AG08395 (cell line): Measurements from ENCODE around the gene LAMB3.

Experiments
- DNase-seq: peaks from one replicate; pipeline ENCODE4 v3.0.0; 2012; ENCODE audit warnings: mixed read lengths, low spot score

LAMB3 gene

DNA sequence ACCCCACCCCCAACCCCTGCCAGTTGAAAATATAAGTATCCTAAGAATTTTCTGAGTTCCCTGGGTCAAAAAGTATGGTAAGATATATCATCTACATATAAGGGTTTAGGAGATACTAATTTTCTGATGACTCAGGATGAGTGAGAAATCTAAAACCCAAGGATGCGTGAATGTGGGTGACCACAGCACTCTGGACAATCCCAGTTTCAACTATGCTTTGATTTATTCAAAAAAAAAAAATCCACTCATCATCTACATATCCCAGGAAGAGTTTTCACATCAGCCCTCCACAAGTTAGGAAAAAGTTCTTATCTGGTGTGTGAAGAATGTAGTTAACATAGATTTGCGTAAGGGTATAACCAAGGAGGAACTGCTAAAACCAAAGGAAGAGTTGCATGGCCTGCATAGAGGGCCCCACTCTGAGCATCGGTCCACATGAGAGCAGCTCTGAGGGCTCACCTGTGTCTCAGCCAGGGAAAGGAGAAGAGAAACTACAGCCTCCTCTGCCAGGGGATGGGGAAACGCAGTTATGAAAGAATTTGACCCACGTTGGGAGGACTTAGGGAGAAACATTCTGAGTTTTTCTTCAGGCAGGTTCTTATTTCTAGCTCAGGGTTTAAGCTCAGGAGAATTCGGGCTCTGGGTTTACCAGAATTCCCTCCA is 18.8 kb downstream of the LAMB3 start:
- peak; percentile 38 for DNase-seq

DNA sequence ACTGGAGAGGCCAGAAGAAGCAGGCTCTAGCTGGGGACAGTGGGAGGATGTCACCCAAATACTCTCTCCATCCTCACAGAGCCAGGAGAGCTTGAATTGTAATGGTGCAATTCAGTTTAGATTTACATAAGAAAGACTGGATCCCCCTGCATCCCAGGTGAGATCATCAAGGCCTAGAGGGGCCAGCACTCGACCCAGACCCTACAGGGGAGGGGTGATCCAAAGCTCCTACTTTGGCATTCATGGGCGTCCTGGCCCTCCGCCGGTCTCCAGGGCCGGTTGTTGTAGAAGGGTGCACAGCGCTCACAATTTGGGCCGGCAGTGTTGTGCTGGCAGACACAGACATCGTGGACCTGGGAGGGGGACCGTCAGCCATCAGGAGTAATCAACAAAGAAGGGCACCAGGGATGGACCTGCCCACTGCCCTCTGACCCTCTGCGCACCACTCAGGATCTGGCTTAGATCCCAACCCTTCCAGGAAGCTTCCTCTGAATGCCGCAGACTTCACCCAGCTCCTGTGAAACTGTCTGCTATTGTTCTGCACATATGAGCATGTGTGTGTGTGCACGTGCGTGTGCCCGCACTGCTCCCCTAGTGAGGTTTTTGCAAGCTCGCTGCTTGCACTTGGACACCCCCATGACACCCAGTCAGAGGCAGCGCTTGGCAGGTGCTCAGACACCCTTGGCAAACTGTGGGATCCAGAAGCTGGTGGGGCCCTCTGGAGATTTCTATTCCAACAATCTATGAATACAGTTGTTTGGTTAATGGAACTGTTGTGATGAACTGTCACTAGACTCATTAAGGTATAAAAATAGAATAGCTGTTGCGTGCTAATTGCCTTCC is 21.6 kb downstream of the LAMB3 start:
- no peak for DNase-seq

DNA sequence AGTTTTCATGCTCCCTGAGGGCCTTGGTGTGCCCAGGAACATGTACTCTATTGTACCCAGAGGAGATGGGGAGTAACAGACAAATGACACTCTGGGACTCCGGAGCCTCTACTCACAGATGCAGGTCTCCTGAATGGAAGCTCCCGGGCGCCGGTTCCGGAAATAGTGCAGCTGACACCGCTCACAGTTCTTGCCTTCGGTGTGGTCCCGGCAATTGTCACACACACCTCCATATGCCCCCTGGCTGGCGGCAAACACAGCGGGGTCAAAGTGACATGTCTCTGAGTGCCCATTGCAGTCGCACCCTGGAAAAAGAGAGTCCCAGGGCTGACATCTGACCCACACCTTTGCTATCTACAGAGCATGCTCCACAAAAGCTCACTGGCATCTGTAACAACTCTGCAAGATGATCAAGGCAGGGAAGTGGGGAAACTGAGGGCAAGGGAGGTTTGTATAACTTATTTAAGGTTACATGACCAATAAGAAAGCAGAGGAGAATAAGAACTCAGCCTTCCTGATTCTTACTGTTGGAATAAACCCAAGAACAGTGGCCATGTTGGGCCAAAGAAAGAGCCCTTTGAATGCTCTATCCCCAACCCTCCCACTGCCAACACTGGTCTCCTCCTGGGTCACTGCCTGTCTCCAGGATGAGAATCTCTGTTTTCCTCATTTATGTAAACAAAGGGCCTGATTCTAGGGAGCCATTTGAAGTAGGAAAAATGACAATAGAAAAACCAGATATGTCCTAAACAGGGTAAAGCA is 22.4 kb downstream of the LAMB3 start:
- no peak for DNase-seq

DNA sequence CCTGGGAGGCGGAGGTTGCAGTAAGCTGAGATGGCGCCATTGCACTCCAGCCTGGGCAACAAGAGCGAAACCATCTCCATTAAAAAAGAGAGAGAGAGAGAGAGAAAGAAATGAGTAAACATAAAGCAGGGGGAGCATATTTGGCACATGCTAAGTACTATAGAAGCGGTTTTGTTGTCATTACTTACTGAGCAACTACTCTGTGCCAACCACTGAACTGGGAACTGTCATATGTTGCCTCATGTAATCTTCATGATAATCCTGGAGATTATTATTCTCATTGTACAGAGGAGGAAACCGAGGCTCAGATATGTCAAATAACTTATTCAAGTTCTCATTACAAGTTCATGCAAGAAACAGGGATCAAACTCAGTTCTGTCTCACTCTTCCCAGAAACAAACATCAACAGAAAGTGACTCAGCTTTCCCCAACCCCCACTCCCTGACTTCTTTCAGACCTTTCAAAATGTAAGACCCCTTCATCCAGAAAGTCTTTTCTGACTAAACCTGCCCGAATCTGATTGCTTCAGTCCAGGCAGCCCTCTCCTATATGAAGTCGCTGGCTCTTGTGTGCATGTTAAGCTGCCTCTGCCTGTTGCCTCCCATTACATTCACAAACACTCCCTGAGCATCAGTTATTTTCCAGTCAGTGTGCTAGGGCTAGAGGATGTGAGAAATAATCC is 23.5 kb downstream of the LAMB3 start:
- no peak for DNase-seq

DNA sequence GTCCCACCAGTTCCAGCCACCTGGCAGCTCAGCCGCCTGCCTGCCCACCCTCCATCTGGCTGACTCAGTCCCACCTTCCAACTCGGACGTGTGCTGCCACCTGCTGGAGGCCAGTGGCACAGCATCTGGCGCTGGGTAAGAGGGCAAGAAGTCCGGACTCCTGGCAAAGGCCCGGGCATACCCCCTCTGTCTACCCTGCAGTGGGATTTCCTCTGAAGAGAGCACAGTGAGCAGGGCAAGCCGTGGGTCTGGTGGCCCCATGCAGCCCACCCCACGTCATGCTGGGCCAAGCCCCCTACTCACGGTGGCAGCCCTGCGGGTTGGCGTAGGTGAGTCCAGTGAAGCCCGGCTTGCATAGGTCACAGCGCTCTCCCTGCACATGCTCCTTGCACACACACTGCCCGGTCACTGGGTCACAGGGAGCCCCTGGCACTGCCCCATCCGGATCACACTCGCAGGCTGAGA is 24.5 kb downstream of the LAMB3 start:
- DNase-seq, result peak; percentile 68

DNA sequence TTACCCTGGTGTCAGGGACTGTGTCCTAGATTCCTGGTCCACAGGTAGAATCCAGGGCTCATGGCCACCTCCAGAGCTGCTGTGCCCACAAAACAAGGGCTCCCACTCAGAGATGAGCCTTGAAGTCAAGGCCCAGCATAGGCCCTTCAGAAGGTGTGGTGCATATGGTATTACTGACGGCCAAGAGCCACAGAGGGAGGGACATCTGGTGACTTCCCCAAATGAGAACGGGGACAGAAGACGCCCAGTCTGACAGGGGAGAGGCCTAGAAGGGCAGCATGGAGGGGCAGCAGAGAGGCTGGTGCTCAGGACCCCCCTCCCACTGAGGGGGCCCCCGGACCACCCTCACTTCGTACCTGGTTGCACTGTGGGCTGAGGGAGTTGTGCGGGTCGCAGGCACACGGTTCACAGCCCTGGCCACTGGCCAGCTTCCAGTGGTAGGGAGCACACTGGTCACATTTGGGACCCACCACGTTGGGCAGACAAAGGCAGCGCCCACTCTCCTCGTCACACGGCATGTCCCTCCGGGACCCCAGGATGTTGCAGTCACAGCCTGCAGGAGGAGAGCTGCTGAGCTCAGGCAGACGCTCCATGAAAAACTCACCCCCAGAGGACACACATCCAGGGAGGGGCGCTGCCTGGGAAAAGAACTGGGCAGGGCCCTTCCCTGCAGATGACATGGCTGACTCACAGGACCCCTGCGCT is 25.0 kb downstream of the LAMB3 start:
- DNase-seq, result no peak

DNA sequence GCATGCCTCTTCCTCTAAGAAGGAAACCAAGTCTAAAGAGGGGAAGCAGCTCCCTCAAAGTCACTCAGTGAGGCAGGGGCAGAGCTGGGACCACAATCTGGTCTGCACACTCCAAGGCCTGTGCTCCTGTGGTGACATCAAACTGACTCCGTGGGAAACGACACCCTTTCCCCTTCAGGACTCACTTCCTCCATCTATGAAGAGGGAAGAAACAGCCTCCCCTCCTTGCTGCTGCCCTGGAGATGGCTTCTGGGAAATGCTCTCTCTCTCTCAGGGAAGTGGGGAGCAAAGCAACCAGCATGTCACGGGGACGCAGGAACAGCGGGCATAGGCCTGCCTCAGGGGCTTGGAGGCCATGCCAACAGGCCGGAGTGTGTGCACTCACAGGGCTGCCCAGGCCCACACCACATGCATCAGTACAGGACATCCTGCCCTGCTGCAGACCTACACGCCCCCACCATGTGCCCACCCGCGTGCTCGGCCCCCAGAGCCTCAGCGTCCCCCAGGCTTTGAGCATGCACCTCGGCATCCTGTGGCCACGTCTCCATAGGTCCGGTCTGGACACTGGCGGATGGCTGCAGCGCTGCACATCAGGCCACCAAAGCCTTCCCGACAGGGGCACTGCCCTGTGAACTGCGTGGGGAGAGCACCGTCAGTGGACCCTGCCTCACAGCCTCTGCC is 25.7 kb downstream of the LAMB3 start:
- DNase-seq, result no peak

DNA sequence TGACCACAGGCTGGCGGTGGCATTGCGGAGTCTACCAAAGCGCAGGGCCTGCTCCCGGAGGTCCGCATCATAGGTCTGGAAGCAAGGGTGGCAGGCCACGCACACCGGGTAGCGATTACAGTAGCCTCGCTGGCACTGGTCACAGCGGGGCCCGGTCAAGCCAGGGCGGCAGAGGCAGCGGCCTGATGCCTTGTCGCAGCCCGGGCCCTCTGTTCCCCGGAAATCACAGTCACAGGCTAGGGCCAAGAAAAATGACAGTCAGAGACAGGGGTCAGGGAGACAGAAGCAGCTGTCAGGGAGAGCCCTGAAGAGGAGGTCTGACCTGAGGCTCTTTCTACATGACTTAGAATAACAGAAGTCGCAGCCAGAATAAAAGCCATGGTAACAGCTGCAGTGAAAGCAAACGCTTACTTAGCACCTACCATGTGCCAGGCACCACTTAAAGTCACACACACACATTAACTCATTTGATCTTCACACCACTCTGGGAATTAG is 26.4 kb downstream of the LAMB3 start:
- no peak for DNase-seq

DNA sequence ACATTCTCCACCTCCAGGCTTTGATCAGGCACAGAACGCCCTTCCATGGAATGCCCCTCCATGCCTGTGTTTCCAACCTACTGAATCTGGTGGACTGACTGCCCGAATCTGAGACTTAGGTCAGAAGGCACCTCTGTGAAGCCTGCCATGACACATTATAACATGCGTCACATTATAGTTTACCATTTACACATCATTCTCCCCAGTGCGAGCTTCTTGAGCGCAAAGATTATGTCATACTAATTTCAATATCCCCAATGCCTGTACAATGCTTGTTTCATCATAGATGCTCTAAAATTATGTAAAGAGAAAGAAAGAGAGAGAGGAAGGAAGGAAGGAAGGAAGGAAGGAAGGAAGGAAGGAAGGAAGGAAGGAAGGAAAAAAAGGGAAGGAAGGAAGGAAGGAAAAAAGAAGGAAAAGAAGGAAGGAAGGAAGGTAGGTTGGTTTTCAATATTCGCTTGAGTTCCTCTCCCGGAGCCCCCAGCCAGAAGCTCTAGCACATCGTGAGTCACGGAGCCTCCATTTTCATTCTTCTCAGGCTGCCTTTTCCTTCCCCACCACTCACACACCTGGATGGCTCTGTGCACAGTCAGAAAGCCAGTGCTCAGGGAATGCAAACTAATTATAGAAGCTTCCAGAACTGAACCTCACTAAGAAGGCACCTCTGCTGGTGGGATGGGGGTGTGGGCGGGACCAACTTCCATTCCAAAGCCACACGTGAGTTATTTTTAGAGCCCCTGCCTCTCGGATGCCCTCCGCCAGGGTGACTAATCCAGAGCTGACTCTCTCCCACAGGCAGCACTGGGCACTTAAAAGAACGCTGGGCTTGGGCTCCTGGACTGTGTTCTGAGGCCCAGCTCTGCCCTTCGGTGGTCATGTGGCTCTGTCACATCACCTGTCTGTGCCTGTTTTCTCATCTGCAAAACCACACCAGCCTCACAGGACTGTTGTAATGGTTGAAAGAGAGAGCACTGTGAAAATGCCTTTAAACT is 27.4 kb downstream of the LAMB3 start:
- DNase-seq, result no peak

DNA sequence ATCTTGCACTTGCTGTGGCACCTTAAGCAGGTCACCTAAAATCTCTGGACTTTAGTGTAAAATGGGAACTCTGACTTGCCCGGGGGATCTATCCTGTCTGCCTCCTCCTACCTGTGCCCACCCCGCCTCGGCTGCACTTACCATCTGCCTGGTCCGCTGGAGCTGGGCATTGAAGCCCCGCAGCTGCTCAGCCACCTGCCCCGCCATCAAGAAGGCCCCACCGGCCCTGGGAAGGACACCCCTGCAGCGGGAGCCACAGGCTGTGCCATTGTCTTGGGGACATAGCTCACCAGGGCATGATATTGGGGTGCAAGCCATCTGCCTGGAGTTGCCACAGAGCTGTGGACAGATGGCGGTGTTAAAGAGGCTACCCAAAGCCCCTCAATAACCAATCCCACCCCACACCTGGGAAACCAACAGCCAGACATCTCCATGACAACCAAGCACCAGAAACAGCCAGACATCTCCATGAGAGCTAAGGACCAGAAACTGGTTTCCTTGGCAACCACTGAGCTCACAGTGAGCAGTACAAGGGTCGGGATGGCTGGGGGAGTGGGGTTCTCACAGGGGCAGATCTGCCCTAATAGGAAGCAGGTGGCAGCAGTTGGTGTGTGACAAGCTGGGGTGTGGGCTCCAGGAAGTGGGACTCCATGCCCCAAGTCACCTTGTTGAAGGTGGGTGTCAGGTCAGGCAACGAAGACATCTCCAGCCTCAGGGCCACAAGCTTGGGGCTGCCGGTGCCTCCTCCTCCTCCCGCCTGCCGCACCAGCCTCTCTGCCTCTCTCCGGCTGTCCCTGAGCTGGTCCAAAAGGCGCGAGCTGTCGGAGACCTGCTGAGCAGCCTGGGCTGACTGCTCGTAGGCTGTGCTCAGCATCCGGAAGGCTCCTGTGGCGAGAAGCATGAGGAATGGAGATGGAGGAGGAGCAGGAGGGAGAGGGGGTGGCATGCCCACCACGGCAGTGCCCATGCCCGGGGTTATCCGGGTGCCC is 29.1 kb downstream of the LAMB3 start:
- no peak for DNase-seq

DNA sequence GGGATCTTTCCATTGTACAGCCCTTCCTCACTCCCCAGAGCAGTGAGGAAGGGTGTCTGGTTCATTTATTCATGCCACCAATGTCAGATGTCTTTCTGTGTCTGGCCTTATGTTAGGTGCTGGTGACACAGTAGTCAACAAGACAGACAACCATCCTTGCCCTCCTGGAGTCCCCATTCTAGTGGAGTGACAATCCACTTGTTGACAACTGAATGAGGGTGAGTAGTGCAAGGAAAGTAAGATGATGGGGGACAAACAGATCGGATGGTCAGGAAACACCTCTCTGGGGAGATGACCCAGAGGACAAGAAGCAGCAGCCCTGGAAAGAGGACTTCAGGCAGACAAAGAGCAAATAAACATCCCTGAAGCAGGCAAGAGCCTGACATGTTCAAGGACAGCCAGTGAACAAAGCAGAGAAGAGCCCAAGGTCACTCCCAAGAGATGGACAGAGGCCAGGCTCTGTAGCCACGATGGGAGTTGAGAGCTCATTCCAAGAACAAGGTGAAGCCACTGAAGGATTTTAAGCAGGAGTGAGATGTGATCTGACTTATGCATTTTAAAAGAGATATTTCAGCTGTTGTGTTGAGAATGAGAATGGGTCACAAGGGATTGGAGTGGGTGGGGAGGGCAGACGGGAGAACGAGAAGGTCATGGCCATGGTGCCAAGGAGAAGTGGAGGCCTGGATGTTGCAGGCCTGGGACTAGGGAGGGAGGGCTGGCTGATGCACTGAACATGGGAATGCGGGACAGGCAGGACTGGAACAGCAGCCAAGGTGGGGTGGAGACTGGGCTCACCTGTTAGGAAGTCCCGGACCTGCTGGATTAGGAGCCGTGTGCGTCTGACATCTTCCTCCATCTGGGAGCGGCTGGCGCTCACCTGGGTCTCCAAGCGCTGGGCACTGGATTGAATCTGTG is 30.2 kb downstream of the LAMB3 start:
- DNase-seq, result no peak

DNA sequence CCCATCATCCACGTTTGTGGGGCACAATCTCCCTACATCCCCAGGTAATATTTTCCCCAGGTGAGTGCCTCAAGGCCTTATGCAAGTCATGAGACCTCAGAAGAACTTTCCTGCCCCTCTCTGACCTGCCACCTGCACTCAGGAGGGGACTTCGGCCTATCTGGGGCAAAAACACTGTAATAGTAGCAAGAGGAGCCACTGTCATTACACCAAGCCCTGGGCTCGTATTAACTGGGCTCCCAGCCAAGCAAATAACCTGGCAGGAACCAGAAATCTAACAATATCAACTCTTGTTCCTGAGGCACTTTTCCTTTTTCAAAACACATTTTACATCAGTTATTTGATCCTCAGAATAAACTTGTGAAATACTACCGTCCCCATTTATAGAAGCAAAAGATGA is 30.9 kb downstream of the LAMB3 start:
- no peak for DNase-seq

DNA sequence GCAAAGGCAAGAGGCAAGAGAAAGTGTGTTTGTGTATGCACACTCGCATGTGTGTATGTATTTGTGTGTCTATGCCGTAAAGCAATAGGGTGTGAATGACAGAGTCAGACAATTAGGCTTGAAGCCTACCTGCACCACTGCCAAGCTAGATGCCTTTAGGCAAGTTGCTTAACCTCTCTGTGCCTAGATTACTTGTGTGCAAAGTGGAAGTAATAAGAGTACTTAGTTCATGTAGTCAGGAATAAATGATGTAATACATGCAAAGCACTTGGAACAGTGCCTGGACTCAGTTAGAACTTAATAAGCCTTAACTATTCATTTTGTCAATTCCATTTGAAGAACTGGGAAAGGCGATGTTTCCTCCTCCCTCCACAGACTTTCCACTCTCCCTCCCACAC is 31.7 kb downstream of the LAMB3 start:
- DNase-seq, result no peak

DNA sequence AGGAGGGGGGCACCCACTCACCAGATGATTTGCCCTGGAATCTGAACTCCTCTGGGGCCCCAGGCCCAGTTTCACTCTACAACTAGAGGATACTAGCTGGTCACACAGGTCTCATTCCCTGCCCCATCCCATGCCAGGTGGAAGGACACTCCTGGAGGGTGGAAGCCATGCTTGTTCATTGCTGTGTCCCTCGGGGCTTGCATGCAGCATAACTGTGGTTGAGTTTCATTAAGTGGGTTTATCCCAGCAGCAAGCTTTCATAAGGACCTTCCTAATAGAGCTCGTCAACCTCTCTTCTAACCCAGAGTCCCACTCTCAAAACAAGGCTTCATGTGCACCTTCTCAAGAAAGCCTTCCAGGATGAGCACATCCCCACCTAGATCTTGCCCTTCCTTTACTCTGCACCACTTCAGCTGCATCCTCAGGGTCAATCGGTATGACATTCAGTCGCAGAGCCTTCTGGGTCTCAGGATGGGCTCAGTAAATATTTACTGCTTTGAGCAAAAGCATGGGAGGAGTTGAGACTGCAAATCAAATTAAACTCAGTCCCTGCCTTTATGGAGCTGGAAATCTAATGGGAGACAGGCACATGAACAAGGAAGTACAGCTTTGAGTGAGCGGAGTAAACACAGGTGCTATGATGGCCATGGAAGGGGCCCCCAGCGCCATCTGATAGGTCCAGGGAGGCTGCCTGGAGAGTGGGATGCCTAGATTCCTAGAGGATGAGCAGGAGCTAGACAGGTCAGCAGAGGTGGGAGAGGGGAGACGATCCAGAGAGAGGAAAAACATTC is 32.3 kb downstream of the LAMB3 start:
- no peak for DNase-seq

DNA sequence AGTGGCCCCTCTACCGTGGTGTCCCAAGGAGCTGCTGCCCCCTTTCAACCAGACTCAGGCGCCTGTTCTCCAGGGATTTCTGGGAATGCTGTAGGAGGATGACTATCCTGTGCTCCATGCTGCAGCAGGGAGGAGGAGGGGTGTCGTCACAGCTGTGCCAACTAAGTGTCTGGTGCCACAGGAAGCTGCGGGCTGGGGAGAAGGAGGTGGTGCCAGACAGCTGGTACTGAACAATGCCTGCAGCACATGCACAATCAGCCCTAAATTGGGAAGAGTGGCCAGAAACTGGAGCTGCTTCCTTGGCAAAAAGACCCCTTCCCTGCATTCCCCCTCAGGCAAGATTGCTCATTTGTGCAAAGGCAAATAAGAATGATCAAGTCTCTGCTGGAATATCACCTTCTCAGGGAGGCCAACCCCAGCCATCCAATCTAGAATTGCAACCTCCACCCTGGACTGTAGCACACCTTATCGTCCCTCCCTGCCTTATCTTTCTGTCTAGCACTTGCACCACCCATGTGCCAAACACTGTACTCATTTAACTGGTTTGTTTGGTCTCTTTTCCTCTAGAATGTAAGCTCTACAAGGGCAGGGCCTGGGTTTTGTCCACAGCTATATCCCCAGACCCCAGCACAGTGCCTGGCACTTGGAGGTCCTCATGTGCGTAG is 33.3 kb downstream of the LAMB3 start:
- DNase-seq, result peak; percentile 54

DNA sequence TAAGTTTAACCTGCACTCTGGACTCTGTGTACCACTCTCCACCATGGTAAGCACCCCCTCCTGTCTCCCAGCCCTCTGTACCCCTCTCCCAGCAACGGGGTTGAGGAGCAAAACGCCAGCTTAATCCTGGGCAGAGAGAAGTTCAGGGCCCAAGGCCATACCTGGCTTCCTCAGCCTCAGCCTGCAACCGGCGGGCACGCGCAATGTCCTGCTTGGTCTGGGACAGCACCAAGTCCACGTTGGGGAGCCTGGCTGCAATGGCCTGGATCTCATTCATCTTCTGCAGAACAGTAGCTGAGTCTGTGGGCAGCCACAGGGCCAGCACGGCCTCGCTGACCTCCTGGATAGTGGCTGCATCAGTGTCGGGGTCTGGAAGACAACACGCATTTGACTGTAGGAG is 33.9 kb downstream of the LAMB3 start:
- no peak for DNase-seq
